CD4-positive, alpha-beta T cell treated with Interleukin-4 for 4 hours (primary cell): Measurements from ENCODE around the gene KDM7A.
A peak's percentile ranks its signal among the peaks of the same experiment; 100 is the strongest.
"Not testable (repeated sequence)": the region's sequence is repeated elsewhere in the genome, so short reads cannot be mapped to it uniquely, and the experiment has no call there.

Experiments
- DNase-seq: peaks from one replicate; pipeline ENCODE4 v3.0.0-alpha.2; 2020

The KDM7A gene, protein sequence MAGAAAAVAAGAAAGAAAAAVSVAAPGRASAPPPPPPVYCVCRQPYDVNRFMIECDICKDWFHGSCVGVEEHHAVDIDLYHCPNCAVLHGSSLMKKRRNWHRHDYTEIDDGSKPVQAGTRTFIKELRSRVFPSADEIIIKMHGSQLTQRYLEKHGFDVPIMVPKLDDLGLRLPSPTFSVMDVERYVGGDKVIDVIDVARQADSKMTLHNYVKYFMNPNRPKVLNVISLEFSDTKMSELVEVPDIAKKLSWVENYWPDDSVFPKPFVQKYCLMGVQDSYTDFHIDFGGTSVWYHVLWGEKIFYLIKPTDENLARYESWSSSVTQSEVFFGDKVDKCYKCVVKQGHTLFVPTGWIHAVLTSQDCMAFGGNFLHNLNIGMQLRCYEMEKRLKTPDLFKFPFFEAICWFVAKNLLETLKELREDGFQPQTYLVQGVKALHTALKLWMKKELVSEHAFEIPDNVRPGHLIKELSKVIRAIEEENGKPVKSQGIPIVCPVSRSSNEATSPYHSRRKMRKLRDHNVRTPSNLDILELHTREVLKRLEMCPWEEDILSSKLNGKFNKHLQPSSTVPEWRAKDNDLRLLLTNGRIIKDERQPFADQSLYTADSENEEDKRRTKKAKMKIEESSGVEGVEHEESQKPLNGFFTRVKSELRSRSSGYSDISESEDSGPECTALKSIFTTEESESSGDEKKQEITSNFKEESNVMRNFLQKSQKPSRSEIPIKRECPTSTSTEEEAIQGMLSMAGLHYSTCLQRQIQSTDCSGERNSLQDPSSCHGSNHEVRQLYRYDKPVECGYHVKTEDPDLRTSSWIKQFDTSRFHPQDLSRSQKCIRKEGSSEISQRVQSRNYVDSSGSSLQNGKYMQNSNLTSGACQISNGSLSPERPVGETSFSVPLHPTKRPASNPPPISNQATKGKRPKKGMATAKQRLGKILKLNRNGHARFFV

DNA sequence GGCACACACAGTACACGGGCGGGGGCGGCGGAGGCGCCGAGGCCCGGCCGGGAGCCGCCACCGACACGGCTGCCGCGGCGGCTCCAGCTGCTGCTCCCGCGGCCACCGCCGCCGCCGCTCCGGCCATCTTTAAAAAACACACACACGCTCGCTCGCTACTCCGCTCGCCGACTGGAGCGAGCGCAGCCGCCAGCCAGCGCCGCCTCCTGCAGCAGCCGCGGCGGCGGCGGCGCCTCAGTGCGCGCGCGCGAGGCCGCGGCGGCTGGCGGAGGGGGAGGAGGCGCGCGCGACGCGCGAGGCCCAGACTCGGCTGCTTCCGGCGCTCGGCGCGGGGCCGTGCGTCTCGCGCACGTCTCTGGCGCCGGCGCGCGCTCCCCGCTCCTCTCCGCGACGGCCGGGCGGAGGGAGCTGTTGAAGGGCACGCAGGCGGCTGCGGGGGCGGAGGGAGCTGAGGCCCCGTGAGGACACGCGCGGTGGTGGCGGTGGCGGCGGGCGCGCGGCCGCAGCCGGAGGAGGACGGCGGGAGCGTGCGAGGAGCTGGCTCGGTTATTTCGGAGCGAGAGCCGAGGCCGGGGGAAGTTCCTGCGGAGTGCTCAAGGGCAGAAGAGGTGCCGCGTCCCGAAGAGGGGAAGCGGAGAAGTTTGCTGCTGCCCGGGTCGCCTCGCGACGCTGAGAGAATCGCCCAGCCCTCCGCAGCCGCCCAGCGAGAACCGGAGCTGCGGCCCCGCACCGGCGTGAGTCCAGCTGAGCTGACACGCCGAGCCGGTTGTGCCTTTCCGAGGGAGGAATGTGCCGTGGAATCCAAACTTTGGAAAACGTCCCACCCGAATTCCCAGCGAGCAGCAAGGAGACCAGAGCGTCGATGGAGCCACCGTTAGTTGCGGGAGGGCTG is at the start of gene KDM7A:
TSS of gene KDM7A (minus strand) at position 173 of the 892 bp plus-strand sequence. CDS start at position 127, 46 bp downstream.
- DNase-seq, result peak; percentile 91

DNA sequence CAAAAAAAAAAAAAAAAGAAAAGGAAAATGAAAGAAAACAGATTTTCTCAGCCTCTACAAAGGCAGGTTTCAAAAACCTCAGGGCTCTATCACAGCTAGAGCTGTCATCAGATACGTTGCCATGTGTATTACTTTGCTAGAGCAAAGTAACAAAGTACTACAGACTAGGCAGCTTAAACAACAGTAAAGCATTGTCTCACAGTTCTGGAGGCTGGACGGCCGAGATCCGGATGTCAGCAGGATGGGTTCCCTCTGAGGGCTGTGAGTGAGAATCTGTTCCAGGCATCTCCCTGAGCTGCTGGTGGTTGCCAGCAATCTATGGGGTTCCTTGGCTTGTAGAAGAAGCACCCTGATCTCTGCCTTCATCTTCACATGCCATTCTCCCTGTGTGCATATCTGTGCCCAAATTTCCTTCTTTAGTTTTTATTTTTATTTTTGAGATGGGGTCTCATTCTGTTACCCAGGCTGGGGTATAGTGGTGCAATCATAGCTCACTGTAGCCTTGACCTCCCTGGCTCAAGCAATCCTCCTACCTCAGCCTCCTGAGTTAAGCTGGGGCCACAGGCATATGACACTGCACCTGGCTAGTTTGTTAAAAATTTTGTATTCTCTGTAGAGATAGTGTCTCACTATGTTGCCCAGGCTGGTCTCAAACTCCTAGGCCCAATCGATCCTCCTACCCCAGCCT is 48.9 kb upstream of the KDM7A start:
- DNase-seq, result peak; percentile 30

DNA sequence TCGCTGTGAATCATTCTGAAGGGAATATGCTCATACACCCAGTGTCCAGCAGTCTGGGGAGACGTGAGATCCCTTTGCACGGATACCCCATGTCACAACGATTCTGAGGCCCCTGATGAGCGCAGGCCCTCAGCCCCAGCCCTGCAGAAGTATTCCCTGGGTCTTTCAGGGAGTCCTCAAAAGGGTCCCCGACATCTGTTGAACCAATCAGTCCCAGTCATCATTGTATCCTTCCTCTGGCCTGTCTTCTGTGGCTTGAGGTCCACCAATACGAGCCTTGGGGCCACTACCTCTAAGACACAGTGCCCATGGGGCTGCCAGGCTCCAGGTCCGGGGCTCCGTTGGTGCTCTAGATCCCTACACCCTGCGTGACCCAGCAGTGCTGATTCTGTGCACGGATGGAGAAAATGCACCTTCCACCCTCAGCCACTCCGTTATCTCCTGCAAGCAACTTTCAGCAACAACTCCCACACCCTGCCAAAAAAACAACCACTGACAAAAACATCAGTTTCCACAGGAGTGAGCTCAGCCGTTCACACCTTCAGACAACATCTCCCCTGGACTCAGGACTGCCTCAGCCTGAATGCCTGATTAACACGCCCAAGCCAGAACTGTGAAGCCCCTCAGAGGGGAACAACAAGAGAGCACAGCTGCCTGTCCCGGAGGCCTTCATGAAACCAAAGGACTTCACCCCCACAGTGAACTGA is 46.9 kb upstream of the KDM7A start:
- peak; percentile 41 for DNase-seq

DNA sequence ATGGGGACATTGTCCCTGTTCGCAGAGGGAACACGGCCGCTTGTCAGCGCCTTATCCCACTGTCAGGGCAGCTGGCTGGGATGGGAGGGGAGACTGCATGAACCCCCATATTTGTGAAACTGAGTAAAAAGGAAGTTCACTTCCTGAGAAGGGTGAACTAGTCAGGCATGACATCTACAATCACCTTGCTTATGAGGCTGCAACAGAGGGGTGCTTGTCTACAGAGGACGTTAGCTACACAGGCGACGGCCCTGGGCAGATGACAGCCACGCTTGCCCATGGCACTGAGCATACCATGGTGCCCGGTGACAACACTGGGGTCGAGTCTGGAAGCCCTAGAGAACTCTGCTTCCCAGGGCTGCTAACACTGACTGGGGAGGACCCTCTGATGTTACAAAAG is 46.0 kb upstream of the KDM7A start:
- no peak for DNase-seq

DNA sequence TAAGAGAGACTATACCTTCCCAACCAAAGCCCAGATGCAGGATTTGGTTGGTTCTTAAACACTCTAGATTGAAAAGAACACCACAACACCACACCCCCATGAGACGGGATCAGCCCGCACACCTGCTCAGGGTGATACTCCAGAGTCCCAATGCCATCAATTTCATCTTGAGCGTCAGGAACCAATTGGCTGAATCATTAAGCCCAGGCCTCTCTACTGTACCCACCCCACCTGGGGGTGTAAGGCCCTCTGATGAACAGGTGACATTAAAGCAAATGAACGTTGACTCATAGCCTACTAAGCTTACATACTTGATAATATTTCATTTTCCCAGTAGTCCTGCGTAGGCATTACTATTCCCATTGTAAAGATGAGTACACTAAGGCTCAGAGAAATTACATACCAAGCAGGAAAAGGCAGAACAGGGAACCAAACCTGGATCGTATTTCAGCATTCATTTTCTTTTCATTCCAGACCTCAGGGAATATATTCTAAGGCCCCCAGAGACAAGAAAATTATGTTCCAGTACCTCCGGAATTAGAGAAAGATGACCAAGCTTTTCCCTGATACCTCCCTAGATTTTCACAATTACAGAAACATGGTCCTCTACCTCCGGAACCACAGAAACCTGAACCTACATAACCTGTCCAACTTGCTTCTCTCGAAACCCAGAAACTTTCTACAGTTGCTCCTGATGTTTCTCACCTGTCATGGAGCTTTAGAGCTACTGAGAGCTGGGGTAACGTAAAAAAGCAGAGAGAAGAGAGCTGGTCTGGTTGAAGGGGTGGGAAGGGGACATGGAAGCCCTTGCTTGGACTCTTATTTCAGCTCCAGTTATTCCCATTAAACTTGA is 43.1 kb upstream of the KDM7A start:
- no peak for DNase-seq

DNA sequence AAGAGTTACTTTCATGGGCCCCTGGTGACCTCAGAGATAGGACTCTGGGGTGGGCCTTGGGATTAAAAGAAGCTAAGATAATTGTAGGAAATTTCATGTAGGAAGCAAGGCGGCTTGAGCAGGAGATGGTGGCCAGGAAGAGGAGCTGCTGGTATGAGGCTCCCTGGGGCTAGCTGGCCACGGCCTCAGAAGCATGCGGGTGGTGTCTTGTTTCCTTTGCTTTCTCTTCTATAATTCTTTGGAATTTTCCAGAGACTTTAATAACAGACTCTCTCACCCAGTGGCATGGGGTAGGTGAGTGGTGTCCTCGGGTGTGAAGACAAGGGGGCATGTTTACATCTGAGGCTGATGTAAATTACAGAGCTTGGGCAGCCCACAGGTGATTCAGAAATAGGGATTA is 41.9 kb upstream of the KDM7A start:
- no peak for DNase-seq

DNA sequence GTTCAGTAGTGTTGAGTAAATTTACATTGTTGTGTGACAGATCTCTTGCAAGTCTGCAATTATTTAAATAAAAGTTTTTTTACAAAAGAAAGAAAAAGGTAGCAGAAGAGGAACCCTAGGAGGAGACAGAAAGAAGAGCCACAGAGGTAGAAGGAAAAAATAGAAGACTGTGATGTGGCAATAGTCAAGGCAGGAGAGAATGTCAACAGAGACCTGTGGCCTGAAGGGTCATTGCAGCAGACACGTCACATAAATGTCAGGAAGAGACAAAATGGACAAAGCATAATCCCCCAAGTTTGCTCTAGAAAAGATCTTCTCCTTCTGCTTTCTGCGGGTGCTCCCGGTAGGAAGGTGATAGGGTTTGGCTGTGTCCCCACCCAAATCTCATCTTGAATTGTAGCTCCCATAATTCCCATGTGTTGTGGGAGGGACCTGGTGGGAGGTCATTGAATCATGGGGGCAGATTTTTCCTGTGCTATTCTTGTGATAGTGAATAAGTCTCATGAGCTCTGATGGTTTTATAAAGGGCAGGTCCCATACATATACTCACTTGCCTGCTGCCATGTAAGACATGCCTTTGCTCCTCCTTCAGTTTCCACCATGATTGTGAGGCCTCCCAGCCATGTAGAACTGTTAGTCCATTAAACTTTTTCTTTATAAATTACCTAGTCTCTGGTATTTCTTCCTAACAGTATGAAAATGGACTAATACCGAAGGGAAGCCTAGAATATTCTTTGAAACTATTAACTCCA is 41.1 kb upstream of the KDM7A start:
- no peak for DNase-seq

DNA sequence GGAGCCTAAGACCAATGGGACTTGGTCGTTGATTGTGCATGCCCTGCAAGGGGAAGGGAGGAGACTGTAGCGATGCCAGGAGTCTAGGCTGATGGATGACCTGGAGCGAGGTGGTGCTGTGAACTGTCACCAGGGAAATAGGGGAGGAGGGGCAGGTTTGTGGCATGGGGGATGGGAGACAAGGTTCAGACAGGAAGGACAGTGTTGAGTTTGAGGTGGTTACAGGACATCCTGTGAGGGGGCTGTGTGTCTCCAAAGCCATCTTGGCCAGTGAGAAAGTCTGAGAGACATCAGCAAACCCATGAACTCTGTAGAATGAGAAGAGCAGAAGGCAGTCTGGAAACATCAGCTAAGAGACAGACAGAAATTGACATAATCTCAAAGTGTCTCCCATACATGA is 38.5 kb upstream of the KDM7A start:
- no peak for DNase-seq

DNA sequence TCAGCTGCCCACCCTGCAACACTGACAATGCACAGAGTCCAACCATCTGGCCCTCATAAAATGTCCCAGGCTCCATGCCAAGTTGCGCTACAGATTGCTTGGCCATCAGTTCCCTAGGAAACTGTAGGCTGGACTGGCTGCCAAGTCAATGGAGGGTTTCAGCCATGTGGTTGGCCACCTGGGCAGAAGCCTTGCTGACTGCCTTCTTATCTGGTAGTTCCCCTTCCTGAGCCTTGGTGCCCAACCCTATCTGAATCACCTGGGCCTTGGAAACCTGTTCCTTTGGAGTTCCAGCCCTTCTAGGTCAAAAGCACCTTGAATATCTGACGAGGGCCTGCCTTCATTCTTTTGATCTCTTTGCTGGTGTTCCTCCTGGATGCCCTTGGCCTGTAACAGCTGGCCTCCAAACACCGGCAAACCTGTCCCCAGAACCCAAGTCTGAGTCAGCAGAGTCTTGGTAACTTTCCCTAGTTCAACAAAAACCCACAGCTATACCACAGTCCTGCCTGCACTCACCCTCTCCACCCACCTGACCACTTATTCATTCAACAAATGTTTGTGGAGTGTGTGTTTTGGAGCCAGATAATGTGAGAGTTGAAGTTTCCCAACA is 37.4 kb upstream of the KDM7A start:
- no peak for DNase-seq

DNA sequence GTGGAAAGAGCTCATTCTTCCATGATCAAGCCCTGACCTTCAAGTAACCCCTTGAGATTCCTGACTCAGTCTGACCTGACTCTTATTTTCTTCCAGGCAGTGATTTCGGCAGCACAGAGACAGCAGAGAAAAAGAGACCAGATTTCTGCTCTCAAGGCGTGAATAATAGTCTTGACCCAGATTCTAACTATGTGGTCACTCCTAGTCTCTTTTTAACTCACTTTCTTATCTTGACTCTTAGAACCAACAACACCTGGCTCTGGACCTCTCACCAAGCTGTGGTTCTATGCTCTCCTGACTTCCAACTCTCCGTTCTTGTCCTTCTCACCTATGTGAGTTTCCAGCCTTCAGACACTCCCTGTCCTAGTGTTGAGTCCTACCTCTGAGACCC is 36.9 kb upstream of the KDM7A start:
- DNase-seq, result no peak

DNA sequence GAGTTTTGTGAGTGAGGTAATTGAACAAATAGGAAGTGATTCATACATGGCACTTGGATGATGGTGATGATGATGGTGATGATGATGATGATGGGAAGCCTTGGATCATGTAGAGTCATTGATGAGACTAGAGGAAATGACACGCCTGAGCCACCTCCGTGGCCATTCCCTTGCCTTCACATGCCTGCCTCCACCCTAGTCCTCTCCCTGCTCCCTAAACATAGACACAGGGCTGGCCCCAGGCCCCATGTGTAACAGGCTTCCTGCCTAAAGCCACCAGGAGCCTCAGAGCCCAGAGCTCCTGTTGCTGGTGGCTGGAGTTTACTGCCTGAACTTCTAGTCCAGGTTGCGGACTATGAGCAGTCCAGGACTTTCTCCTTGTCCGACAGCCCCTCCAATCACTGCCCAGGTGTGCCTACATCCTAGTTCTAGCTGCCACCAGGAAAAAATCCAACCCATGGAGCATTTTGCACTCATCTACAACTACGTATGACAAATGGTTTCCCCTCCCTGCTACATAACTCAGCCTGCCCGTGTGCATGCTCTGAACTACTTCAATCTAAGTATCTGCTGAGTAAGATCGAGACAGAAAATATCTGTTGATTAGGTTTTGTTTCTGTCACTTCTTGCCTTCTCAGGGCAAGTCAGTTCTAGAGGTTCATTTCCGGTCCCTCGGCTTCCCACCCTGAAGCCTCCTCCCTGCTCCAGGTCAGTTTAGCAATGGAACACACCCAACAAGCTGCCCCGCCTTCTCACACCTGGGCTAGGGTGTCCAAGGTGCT is 35.5 kb upstream of the KDM7A start:
- peak; percentile 26 for DNase-seq

DNA sequence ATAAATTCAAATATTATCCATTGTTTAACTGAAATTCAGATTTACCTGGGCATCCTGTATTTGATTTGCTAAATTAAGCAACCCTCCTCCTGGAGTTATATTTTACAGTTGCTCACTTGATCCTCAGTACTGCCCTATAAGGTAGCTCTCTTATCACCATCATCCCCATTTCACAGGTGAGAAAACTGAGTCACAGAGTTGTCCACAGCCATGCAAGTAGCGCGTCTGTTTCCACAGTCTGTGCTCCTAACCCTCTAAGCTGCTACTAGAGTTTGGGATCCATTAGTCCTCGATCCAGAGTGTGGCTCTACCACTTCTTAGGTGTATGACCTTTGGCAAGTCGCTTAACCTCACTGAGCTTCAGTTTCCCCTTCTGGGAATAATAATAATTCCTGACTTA is 34.9 kb upstream of the KDM7A start:
- DNase-seq, result no peak

DNA sequence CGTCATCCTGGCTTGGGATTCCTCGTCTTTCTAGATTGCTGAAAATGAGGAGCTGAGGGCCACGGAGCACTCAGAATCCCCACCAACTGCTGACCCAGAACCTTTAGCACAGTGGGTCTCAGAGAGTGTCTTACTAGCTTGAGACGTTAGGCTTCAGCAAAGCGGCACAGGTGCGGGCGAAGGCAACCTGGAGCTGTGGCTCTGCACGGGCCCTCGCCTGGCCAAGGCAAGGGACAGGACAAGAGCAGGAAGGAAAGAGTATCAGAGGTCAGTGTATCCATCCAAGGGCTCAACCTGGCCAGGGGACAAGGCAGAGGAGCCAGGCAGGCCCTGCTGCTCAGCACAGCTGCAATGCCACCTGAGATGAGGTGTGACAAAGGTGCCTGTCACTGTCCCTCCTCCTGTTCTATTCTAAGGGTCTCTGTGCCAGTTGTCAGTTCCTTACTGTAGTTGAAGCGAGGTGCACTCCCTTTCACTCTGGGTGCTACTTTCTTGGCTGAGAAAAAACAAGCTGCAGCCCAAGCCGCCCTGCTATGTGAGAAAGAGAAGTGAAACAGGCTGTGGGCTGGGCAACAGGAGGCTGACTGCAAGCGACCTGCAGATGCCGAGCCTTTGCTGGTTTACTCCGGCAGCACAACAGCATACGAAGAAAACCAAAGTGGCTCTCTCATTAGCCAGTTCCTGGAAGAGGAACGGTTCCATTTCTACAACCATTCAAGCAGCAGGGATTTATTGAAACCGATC is 33.3 kb upstream of the KDM7A start:
- peak; percentile 53 for DNase-seq

DNA sequence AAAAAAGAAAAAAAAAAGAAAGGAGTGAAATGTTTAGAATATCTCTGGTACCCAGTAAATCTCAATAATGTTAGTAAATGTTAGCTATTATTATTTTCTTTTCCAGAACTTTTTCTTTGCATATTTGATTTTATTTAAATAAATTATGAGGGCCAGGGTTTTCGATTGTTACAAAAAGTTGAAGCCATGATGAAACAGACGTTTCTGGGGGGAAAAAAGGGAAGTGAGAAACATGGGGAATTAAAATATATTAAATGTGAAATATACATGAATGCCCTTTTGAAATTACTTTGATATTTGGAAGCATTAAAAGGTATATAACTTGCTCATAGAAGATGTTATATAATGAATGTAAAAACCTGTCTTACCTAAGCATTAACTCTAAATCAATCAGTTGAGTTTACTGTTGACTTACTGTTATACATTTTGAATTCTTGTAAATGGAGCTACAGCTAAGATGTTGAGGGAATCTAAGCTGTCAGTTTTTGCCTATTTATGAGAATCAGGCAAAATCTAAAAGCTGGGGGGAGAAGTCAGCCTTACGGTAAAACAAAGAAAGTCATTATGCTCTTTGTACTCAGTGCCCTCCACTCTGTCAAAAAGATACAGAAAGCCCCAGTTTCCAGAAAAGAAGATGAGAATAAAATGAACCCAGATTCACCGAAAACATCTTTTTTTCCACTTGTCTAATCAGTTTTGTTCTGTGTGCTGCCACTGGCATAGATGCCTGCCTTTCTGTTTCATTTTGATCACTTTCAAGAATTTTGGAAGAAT is 30.0 kb upstream of the KDM7A start:
- DNase-seq, result no peak

DNA sequence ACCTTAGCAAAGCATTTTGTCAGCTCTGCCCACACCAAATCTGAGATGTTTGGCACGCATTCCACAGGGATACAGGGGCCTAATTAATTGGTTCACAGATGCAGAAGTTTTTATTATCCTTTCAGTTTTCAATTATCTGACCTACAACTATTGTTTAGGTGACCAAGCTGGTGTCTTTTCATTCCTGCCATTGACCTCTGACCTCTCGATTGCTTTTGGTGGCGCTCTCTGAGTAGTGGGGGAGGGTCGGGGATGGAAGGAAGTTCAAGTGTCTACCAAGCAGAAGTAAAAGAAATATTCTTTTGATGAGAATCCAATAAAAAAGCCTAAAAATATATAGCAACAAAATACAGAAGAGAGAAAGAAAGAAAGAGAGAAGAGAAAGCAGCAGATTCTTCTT is 28.8 kb upstream of the KDM7A start:
- DNase-seq, result no peak

DNA sequence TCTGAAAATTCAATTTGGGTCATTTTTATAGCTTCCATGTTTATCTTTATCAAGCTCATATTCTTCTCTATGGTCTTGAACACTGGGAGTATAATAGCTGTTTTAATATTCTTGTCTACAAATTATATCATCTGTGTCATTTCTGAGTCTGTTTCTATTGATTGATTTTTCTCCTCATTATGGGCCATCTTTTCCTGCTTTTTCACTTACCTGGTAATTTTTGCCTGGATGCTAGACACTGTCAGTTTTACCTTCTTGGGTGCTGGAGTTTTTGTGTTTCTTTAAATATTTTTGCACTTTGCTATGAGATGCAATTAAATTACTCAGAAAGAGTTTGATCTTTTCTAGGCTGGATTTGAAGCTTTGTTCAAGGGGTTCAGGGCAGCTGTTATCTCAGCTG is 26.8 kb upstream of the KDM7A start:
- DNase-seq, result no peak

DNA sequence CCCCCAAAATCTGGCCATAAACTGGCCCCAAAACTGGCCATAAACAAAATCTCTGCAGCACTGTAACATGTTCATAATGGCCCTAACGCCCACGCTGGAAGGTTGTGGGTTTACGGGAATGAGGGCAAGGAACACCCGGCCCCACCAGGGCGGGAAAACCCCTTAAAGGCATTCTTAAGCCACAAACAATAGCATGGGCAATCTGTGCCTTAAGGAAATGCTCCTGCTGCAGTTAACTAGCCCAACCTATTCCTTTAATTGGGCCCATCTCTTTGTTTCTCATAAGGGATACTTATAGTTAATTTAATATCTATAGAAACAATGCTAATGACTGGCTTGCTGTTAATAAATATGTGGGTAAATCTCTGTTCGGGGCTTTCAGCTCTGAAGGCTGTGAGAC is 26.2 kb upstream of the KDM7A start:
- not testable (repeated sequence) for DNase-seq
